AML-193 (cell line): ENCODE results near the gene PMAIP1.
"Not testable (repeated sequence)": the region's sequence is repeated elsewhere in the genome, so short reads cannot be mapped to it uniquely, and the experiment has no call there.

ENCODE experiments used
- DNase-seq, 2 experiments: peaks; one replicate each; lab custom pipeline; 2025; lab: John Stamatoyannopoulos, UW

The PMAIP1 gene

GRCh38 chr18:59899298-59900221, at the start of gene PMAIP1:
TSS of gene PMAIP1 (plus strand) at chr18:59899996. CDS start at chr18:59900178, 182 bp downstream.
- DNase-seq, result peak; percentile 70 to 76

GRCh38 chr18:59851784-59852399, 47.9 kb upstream of the PMAIP1 start:
- no peak for DNase-seq

GRCh38 chr18:59852548-59852947, 47.2 kb upstream of the PMAIP1 start:
- no peak for DNase-seq

- DNase-seq, result no peak
These were observed 46.4 kb upstream of the PMAIP1 start for GRCh38 chr18:59853380-59853779.

- not testable (repeated sequence) for DNase-seq
These were observed 45.8 kb upstream of the PMAIP1 start for GRCh38 chr18:59853988-59854387.

- DNase-seq, result no peak
These were observed 38.8 kb upstream of the PMAIP1 start for GRCh38 chr18:59861009-59861408.

GRCh38 chr18:59861963-59862819, 37.6 kb upstream of the PMAIP1 start:
- DNase-seq, result no peak

- no peak for DNase-seq
These were observed 34.4 kb upstream of the PMAIP1 start for GRCh38 chr18:59865241-59865986.

- no peak for DNase-seq
These were observed 33.1 kb upstream of the PMAIP1 start for GRCh38 chr18:59866551-59867269.

GRCh38 chr18:59867337-59868104, 32.3 kb upstream of the PMAIP1 start:
- DNase-seq, result no peak

GRCh38 chr18:59870623-59871130, 29.1 kb upstream of the PMAIP1 start:
- no peak for DNase-seq

- DNase-seq, result no peak
These were observed 28.0 kb upstream of the PMAIP1 start for GRCh38 chr18:59871711-59872362.

- DNase-seq, result no peak
These were observed 26.2 kb upstream of the PMAIP1 start for GRCh38 chr18:59873641-59874040.

- no peak for DNase-seq
These were observed 25.6 kb upstream of the PMAIP1 start for GRCh38 chr18:59874166-59874565.

GRCh38 chr18:59876310-59876626, 23.5 kb upstream of the PMAIP1 start:
- DNase-seq, result no peak

GRCh38 chr18:59877361-59877760, 22.4 kb upstream of the PMAIP1 start:
- peak; percentile 89 to 90 for DNase-seq

GRCh38 chr18:59878644-59879043, 21.2 kb upstream of the PMAIP1 start:
- DNase-seq, result no peak

- DNase-seq, result peak; percentile 46 to 68
These were observed 17.8 kb upstream of the PMAIP1 start for GRCh38 chr18:59881728-59882656.
